DOHH2 (cell line): ENCODE results near the gene AMBRA1.
A peak's percentile ranks its signal among the peaks of the same experiment; 100 is the strongest.

ENCODE experiments used
- H3F3A ChIP-seq: fragments of 200-600 bp; sonication (generic), shearing (Covaris generic); 2 replicates; pipeline ENCODE4 v1.6.0; 2016; ENCODE audit warnings: antibody characterized with exemption, mild to moderate bottlenecking; ENCODE audit not compliant: control insufficient read depth, insufficient read depth
- H3K27ac ChIP-seq: fragments of 200-600 bp; sonication (generic); 2 replicates; pipeline ENCODE4 v1.5.1; 2014; ENCODE audit warnings: low read depth, mild to moderate bottlenecking, low read length, moderate library complexity
- H3K27me3 ChIP-seq: fragments of 200-600 bp; sonication (generic); 2 replicates; pipeline ENCODE4 v1.6.1; 2014; ENCODE audit warnings: mild to moderate bottlenecking, low read length, mixed read lengths; ENCODE audit not compliant: control insufficient read depth
- H3K36me3 ChIP-seq: fragments of 200-600 bp; sonication (generic); 2 replicates; pipeline ENCODE4 v1.6.1; 2014; ENCODE audit warnings: mild to moderate bottlenecking, low read length, moderate library complexity, mixed read lengths; ENCODE audit not compliant: control insufficient read depth
- H3K4me1 ChIP-seq: fragments of 200-600 bp; sonication (generic); 2 replicates; pipeline ENCODE4 v1.6.1; 2014; ENCODE audit warnings: mild to moderate bottlenecking, low read length, mixed read lengths; ENCODE audit not compliant: control insufficient read depth
- H3K4me2 ChIP-seq: fragments of 200-600 bp; sonication (generic); 2 replicates; pipeline ENCODE4 v1.6.0; 2014; ENCODE audit warnings: mild to moderate bottlenecking, low read length, moderate library complexity
- H3K4me3 ChIP-seq: fragments of 200-600 bp; sonication (generic); 2 replicates; pipeline ENCODE4 v1.5.1; 2014; ENCODE audit warnings: mild to moderate bottlenecking, low read length, mixed read lengths
- H3K79me2 ChIP-seq: fragments of 200-600 bp; sonication (generic); 2 replicates; pipeline ENCODE4 v1.6.1; 2014; ENCODE audit warnings: mild to moderate bottlenecking, low read length, mixed read lengths; ENCODE audit not compliant: control insufficient read depth
- H3K9me2 ChIP-seq: fragments of 200-600 bp; sonication (generic); replicated peaks from 2 replicates; pipeline ENCODE4 v1.6.1; 2014; ENCODE audit warnings: mild to moderate bottlenecking, low read length, mixed read lengths; ENCODE audit not compliant: control insufficient read depth
- H3K9me3 ChIP-seq: fragments of 200-600 bp; sonication (generic); 2 replicates; pipeline ENCODE4 v1.6.1; 2014; ENCODE audit warnings: antibody characterized with exemption, low read length, mixed read lengths; ENCODE audit not compliant: control insufficient read depth, insufficient read depth
- H4K20me1 ChIP-seq: fragments of 200-600 bp; sonication (generic); 2 replicates; pipeline ENCODE4 v1.6.0; 2014; ENCODE audit warnings: low read depth, mild to moderate bottlenecking, antibody characterized with exemption, low read length, moderate library complexity; ENCODE audit not compliant: control insufficient read depth, insufficient read depth
- EZH2phosphoT487 ChIP-seq: fragments of 200-600 bp; sonication (generic); IDR thresholded peaks from 2 replicates; pipeline ENCODE4 v1.6.1; 2017; ENCODE audit warnings: borderline replicate concordance, mild to moderate bottlenecking, antibody characterized with exemption, low read length, moderate library complexity, mixed read lengths
- TF ChIP-seq, protein P1 (sequence below): fragments of 200-600 bp; sonication (generic); IDR thresholded peaks from one replicate; pipeline ENCODE4 v1.5.1; 2014; ENCODE audit warnings: antibody characterized with exemption, mild to moderate bottlenecking, low read depth, low read length; ENCODE audit not compliant: poor library complexity, severe bottlenecking

AMBRA1 gene

DNA sequence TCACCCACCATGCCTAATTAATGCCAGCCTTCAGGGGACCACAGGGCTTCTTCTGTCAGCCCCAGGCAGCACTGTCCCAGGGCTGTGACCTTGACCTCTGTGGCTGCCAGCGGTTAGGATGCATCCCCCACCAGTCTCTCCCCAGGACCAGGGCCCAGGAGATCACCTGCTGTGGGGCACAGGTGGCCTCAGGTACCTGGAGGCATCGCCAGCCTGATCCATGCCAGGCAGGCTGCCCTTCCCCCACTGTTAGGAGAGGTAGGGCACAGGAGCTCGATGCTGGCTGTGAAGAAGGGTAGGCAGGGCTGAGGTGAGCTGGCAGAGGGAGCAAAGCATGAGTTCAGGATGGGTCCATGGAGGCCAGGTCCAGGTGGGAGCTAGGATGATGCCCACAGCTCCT, 229.0 kb downstream of the AMBRA1 start:
- no peaks in the 10 kb centered on the region for H3K27me3 ChIP-seq
- H3K9me3 ChIP-seq: no peaks in the 10 kb centered on the region
- no peaks in the 10 kb centered on the region for H3K9me2 ChIP-seq
- no peak overlapping the region for H3K4me2 ChIP-seq
- no peak overlapping the region for H3K4me3 ChIP-seq
- H3K4me1 ChIP-seq: peaks cover 31% of the 10 kb centered on the region
- H4K20me1 ChIP-seq: peaks cover 6% of the 10 kb centered on the region; the same call in 1 of the 2 replicates
- H3K79me2 ChIP-seq: peaks cover 40% of the 10 kb centered on the region
- H3F3A ChIP-seq: peaks cover 5% of the 10 kb centered on the region
- H3K27ac ChIP-seq: no peak overlapping the region
- H3K36me3 ChIP-seq: peaks cover 20% of the 10 kb centered on the region
- TF ChIP-seq, protein P1, sequence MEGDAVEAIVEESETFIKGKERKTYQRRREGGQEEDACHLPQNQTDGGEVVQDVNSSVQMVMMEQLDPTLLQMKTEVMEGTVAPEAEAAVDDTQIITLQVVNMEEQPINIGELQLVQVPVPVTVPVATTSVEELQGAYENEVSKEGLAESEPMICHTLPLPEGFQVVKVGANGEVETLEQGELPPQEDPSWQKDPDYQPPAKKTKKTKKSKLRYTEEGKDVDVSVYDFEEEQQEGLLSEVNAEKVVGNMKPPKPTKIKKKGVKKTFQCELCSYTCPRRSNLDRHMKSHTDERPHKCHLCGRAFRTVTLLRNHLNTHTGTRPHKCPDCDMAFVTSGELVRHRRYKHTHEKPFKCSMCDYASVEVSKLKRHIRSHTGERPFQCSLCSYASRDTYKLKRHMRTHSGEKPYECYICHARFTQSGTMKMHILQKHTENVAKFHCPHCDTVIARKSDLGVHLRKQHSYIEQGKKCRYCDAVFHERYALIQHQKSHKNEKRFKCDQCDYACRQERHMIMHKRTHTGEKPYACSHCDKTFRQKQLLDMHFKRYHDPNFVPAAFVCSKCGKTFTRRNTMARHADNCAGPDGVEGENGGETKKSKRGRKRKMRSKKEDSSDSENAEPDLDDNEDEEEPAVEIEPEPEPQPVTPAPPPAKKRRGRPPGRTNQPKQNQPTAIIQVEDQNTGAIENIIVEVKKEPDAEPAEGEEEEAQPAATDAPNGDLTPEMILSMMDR: no peak
- no peak for TF ChIP-seq EZH2phosphoT487

DNA sequence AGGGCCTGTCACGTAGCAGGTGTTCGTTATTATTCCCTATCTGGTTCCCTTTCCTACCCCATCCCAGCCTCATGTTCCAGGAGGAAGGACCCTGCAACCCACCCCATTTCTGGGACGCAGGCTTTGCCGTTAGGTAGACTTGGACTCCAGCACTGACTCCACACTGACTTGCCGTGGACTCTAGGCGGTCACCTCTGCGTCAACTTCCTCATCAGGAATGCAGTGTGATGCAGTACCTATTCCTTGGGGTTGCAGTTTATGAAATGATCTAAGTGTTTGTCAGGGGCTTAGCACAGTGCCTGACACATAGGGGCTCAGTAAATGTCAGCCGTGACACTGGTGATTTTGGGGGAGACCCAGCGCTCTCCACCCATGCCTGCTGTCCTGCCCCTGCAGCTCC, 229.8 kb downstream of the AMBRA1 start:
- peaks cover 13% of the 10 kb centered on the region for H3K36me3 ChIP-seq
- no peak overlapping the region for H3K27ac ChIP-seq
- no peak overlapping the region for H3K4me3 ChIP-seq
- no peaks in the 10 kb centered on the region for H3K9me3 ChIP-seq
- no peaks in the 10 kb centered on the region for H3K27me3 ChIP-seq
- TF ChIP-seq, protein P1: no peak
- TF ChIP-seq EZH2phosphoT487: no peak
- H3F3A ChIP-seq: peaks cover 8% of the 10 kb centered on the region
- peaks cover 6% of the 10 kb centered on the region; the same call in 1 of the 2 replicates for H4K20me1 ChIP-seq
- no peaks in the 10 kb centered on the region for H3K9me2 ChIP-seq
- H3K4me1 ChIP-seq: peaks cover 28% of the 10 kb centered on the region
- no peak overlapping the region for H3K4me2 ChIP-seq
- H3K79me2 ChIP-seq: peaks cover 40% of the 10 kb centered on the region

DNA sequence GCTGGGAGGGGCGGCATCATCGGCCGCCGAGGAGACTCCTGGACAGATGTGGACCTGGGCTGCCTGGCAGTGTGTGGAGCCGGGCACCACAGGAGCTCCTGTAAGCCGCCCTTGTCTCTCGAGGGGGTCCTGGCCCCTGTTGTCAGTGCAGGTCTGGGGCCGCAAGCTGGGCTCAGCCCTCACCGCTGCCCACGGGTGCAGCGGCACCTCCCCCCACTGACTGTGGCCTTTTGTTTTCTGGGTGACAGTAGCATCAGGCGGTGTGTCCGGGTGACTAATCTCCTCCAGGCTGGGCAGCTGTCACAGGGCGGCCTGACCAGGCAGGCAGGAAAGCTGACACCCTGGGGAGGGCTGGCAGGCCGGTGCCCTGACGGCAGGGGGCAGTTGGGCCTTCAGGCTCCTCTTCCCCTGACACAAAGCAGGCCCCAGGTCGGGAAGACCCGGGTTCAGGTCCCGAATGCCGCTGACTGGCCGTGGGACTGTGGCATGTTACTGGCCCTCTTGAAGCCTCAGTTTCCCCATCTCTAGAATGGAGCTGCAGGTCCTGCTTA, 230.3 kb downstream of the AMBRA1 start:
- no peaks in the 10 kb centered on the region for H3K9me2 ChIP-seq
- H3K27ac ChIP-seq: no peak overlapping the region
- H3K79me2 ChIP-seq: peaks cover 40% of the 10 kb centered on the region
- no peak overlapping the region for H3K4me3 ChIP-seq
- no peaks in the 10 kb centered on the region for H3K27me3 ChIP-seq
- H4K20me1 ChIP-seq: peaks cover 6% of the 10 kb centered on the region; the same call in 1 of the 2 replicates
- H3K4me1 ChIP-seq: peaks cover 26% of the 10 kb centered on the region
- peaks cover 8% of the 10 kb centered on the region for H3F3A ChIP-seq
- H3K4me2 ChIP-seq: no peak overlapping the region
- no peaks in the 10 kb centered on the region for H3K9me3 ChIP-seq
- TF ChIP-seq EZH2phosphoT487: no peak
- peaks cover 12% of the 10 kb centered on the region for H3K36me3 ChIP-seq

DNA sequence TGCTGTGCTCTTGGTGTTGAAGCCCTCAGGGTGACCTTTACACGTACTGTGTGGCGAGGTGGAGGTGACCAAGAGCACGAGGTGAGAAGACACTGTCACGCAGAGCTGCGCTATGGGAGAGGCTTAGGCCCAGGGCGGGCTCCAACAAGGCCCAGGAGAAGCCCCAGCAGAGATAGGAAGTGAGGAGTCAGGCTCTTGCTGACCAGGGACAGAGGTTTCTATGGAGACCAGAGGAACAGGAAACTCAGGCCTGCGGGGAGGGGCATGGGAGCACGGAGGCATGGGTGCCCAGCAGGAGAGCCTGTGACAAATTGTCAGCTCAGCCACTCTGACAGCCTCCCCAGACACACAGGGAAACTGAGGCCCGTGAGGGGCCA, 230.8 kb downstream of the AMBRA1 start:
- peaks cover 40% of the 10 kb centered on the region for H3K79me2 ChIP-seq
- H3F3A ChIP-seq: peaks cover 8% of the 10 kb centered on the region
- peaks cover 2% of the 10 kb centered on the region; the same call in 1 of the 2 replicates for H4K20me1 ChIP-seq
- H3K9me3 ChIP-seq: no peaks in the 10 kb centered on the region
- peak overlapping the region; percentile 93; the same call in 1 of the 2 replicates for H3K4me2 ChIP-seq
- no peaks in the 10 kb centered on the region for H3K9me2 ChIP-seq
- H3K36me3 ChIP-seq: peaks cover 6% of the 10 kb centered on the region
- TF ChIP-seq EZH2phosphoT487: no peak
- TF ChIP-seq, protein P1: no peak
- no peak overlapping the region for H3K27ac ChIP-seq
- peaks cover 26% of the 10 kb centered on the region for H3K4me1 ChIP-seq
- H3K4me3 ChIP-seq: no peak overlapping the region
- H3K27me3 ChIP-seq: no peaks in the 10 kb centered on the region
